Mesenchymal stem cell (in vitro differentiated cells and primary cell): ENCODE measurements around the gene DIP2C.

Experiments
- DNase-seq: peaks from one replicate; pipeline ENCODE4 v3.0.0-alpha.2; 2013
- H2AFZ ChIP-seq: one replicate; pipeline ENCODE4 v1.6.1; 2013; ENCODE audit warnings: low read depth, mild to moderate bottlenecking, control low read depth, inconsistent platforms, low read length, moderate library complexity
- H2AK5ac ChIP-seq: 2 replicates; pipeline ENCODE4 v1.6.1; 2013; ENCODE audit warnings: low read length, moderate library complexity, mild to moderate bottlenecking, inconsistent platforms; ENCODE audit not compliant: severe bottlenecking
- H2BK120ac ChIP-seq: one replicate; pipeline ENCODE4 v1.6.1; 2013; ENCODE audit warnings: low read depth, mild to moderate bottlenecking, inconsistent platforms, low read length, moderate library complexity
- H2BK12ac ChIP-seq, 2 experiments: one replicate each; pipeline ENCODE4 v1.6.1; 2013; ENCODE audit warnings: inconsistent platforms in 2 of 2, low read length in 2 of 2, mild to moderate bottlenecking in 2 of 2, moderate library complexity in 2 of 2, control low read depth in 1 of 2
- H2BK15ac ChIP-seq: one replicate; pipeline ENCODE4 v1.6.1; 2013; ENCODE audit warnings: mild to moderate bottlenecking, low read depth, inconsistent platforms; ENCODE audit not compliant: poor library complexity, severe bottlenecking
- H2BK5ac ChIP-seq: 2 replicates; pipeline ENCODE4 v1.6.1; 2013; ENCODE audit warnings: low read depth, mild to moderate bottlenecking, low read length, control low read depth, inconsistent platforms; ENCODE audit not compliant: poor library complexity, severe bottlenecking
- H3K14ac ChIP-seq, 2 experiments: one replicate each; pipeline ENCODE4 v1.6.1; 2013; ENCODE audit warnings: inconsistent platforms in 2 of 2, low read length in 2 of 2, control low read depth in 1 of 2, mild to moderate bottlenecking in 1 of 2, moderate library complexity in 1 of 2
- H3K18ac ChIP-seq, 2 experiments: one replicate each; pipeline ENCODE4 v1.6.1; 2013; ENCODE audit warnings: inconsistent platforms in 2 of 2, low read length in 2 of 2, control low read depth in 1 of 2, low read depth in 1 of 2, mild to moderate bottlenecking in 1 of 2
- H3K23ac ChIP-seq, 2 experiments: one replicate each; pipeline ENCODE4 v1.6.1; 2013; ENCODE audit warnings: inconsistent platforms in 2 of 2, low read length in 2 of 2, mild to moderate bottlenecking in 2 of 2, moderate library complexity in 2 of 2, control low read depth in 1 of 2
- H3K27ac ChIP-seq: 2 replicates; pipeline ENCODE4 v1.5.1; 2013; ENCODE audit warnings: mild to moderate bottlenecking, moderate library complexity, low read length, control low read depth, inconsistent platforms; ENCODE audit not compliant: poor library complexity, severe bottlenecking
- H3K27me3 ChIP-seq, 2 experiments: 2 replicates each; pipeline versions ENCODE4 v1.6.1 to v1.7.0; 2013; ENCODE audit warnings: low read length in 2 of 2, mild to moderate bottlenecking in 2 of 2, moderate library complexity in 2 of 2, control low read depth in 1 of 2, inconsistent platforms in 1 of 2; ENCODE audit not compliant: control insufficient read depth in 1 of 2, insufficient read depth in 1 of 2
- H3K36me3 ChIP-seq, 2 experiments: 2 replicates each; pipeline versions ENCODE4 v1.6.1 to v1.7.0; 2013; ENCODE audit warnings: low read length in 2 of 2, control low read depth in 1 of 2, inconsistent platforms in 1 of 2, low read depth in 1 of 2, mild to moderate bottlenecking in 1 of 2; ENCODE audit not compliant: insufficient read depth in 2 of 2, control insufficient read depth in 1 of 2
- H3K4ac ChIP-seq, 2 experiments: one replicate each; pipeline ENCODE4 v1.6.1; 2013; ENCODE audit warnings: inconsistent platforms in 2 of 2, low read length in 2 of 2, mild to moderate bottlenecking in 2 of 2, moderate library complexity in 2 of 2, control low read depth in 1 of 2, low read depth in 1 of 2
- H3K4me1 ChIP-seq: 2 replicates; pipeline ENCODE4 v1.6.1; 2013; ENCODE audit warnings: low read depth, low read length, control low read depth; ENCODE audit not compliant: control insufficient read depth, insufficient read depth
- H3K4me2 ChIP-seq: 2 replicates; pipeline ENCODE4 v1.6.1; 2013; ENCODE audit warnings: low read length, mild to moderate bottlenecking, inconsistent platforms; ENCODE audit not compliant: poor library complexity, severe bottlenecking
- H3K4me3 ChIP-seq, 2 experiments: 2 replicates each; pipeline versions ENCODE4 v1.5.1 to v1.7.0; 2013; ENCODE audit warnings: low read length in 2 of 2, mild to moderate bottlenecking in 2 of 2, control low read depth in 1 of 2, low read depth in 1 of 2; ENCODE audit not compliant: insufficient read depth in 1 of 2
- H3K79me1 ChIP-seq: replicated peaks from 2 replicates; pipeline ENCODE4 v1.6.1; 2013; ENCODE audit warnings: mild to moderate bottlenecking, control low read depth, low read length, inconsistent platforms; ENCODE audit not compliant: poor library complexity, severe bottlenecking
- H3K9ac ChIP-seq: 2 replicates; pipeline ENCODE4 v1.7.0; 2013; ENCODE audit warnings: mild to moderate bottlenecking, low read length, moderate library complexity
- H3K9me3 ChIP-seq: 2 replicates; pipeline ENCODE4 v1.7.0; 2013; ENCODE audit warnings: mild to moderate bottlenecking, low read length; ENCODE audit not compliant: control insufficient read depth
- H4K8ac ChIP-seq: one replicate; pipeline ENCODE4 v1.6.1; 2013; ENCODE audit warnings: inconsistent platforms, mild to moderate bottlenecking, low read length, moderate library complexity
- H4K91ac ChIP-seq: one replicate; pipeline ENCODE4 v1.6.1; 2013; ENCODE audit warnings: mild to moderate bottlenecking, low read length, inconsistent platforms
- WGBS: methylation state at CpG from one replicate; pipeline ENCODE4 v1.1.7; 2013; ENCODE audit warnings: mixed read lengths; 5-methylcytosine and 5-hydroxymethylcytosine counted together

DIP2C gene

DNA sequence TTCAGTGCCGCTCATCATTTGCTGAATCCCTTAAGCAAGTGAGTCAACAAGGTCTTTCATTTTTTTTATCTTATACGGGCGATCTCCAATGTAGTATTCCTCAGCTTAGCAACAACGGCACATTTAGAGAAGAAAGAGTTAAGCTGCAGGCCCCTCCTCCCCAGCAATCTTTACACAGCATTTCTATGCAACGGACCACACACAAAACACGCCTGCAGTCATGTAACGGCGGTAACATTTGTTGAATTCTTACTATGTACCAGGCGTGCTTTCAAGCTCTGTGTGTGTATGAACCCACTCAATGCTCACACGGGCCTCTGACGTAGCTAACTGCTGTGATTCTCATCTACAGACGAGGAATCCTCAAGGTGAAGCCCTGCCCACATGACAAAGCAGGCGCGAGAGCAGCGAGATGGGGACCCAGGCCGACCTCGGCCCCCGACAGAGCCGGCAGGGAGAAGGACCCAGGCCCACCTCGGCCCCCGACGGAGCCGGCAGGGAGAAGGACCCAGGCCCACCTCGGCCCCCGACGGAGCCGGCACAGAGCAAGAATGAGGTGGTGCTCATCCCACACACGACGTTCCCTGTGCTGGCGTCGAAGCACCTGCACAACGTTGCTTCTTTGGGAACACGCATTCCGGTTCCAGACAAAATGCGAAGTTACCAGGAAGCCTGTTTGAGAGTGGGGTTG lies 313.5 kb downstream of the DIP2C start:
- no peak overlapping the region for H3K4ac ChIP-seq
- H3K79me1 ChIP-seq: peaks cover 13% of the 10 kb centered on the region
- no peak overlapping the region for H3K4me2 ChIP-seq
- H2BK5ac ChIP-seq: no peak overlapping the region
- H4K8ac ChIP-seq: no peak overlapping the region
- no peak overlapping the region for H3K23ac ChIP-seq
- 94% methylated on average over 35 of the region's 35 CpGs for WGBS
- H2BK15ac ChIP-seq: no peak overlapping the region
- H3K27me3 ChIP-seq: no peaks in the 10 kb centered on the region
- H2AK5ac ChIP-seq: peak overlapping the region; percentile 23
- no peak overlapping the region for H3K18ac ChIP-seq
- no peak overlapping the region for H4K91ac ChIP-seq
- no peak overlapping the region for H3K4me3 ChIP-seq
- no peak overlapping the region for H2BK120ac ChIP-seq
- no peak overlapping the region for H3K27ac ChIP-seq
- H3K9ac ChIP-seq: no peak overlapping the region
- no peak overlapping the region for H2BK12ac ChIP-seq
- no peak for DNase-seq
- no peaks in the 10 kb centered on the region for H3K9me3 ChIP-seq
- no peak overlapping the region for H2AFZ ChIP-seq
- H3K14ac ChIP-seq: no peak overlapping the region
- H3K36me3 ChIP-seq: peaks cover 30 to 57% of the 10 kb centered on the region in 2 experiments
- peaks cover 15% of the 10 kb centered on the region for H3K4me1 ChIP-seq

DNA sequence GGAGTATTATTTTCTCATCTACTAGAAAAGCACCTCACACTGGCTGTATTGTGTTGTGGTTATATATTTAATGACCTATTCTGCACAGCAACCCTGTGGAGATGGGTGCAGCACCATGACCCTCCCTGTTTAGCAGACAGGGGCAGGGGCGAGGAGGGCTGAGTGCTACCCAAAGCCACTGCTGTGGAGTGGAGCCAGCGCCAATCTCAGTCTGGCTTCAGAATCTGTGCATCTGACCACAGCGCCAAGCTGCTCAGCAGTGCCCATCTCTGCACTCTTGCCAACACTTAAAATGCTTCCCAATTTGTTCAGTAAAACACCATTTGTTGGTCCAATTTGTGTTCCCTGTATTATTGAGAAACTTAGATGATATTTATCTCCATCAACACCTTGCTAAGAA lies 315.1 kb downstream of the DIP2C start:
- Histone ChIP-seq H3K4ac (no peak overlapping the region), H3K9ac (no peak overlapping the region), H3K18ac (peak overlapping the region in 1 of 2 experiments; percentile 56), H3K27ac (peak overlapping the region; percentile 45), H2BK5ac (peak overlapping the region; percentile 59), H2AK5ac (peak overlapping the region; percentile 84), H3K9me3 (no peaks in the 10 kb centered on the region), H4K8ac (no peak overlapping the region), H2BK12ac (peak overlapping the region in 1 of 2 experiments; percentile 45), H3K23ac (no peak overlapping the region), H2AFZ (no peak overlapping the region), H3K79me1 (peaks cover 13% of the 10 kb centered on the region), H3K14ac (no peak overlapping the region), H3K4me3 (no peak overlapping the region), H3K36me3 (peaks cover 25 to 42% of the 10 kb centered on the region in 2 experiments), H3K27me3 (no peaks in the 10 kb centered on the region), H3K4me1 (peaks cover 26% of the 10 kb centered on the region), H2BK120ac (no peak overlapping the region), H2BK15ac (no peak overlapping the region), H3K4me2 (no peak overlapping the region), H4K91ac (no peak overlapping the region)
- DNase-seq: no peak
- 90% methylated on average over 3 of the region's 3 CpGs for WGBS

- no peak overlapping the region for H3K4ac ChIP-seq
- no peak overlapping the region for H4K8ac ChIP-seq
- peak overlapping the region; percentile 71 for H2BK5ac ChIP-seq
- no peaks in the 10 kb centered on the region for H3K27me3 ChIP-seq
- peaks cover 13% of the 10 kb centered on the region for H3K79me1 ChIP-seq
- no peak overlapping the region for H3K23ac ChIP-seq
- peak overlapping the region; percentile 76 for H2AK5ac ChIP-seq
- peak overlapping the region; percentile 90 for H3K27ac ChIP-seq
- H2BK12ac ChIP-seq: no peak overlapping the region
- peak; percentile 79 for DNase-seq
- peaks cover 26 to 45% of the 10 kb centered on the region in 2 experiments for H3K36me3 ChIP-seq
- peaks cover 32% of the 10 kb centered on the region for H3K4me1 ChIP-seq
- 63% methylated on average over 8 of the region's 8 CpGs for WGBS
- H3K14ac ChIP-seq: no peak overlapping the region
- H3K4me3 ChIP-seq: no peak overlapping the region
- H3K4me2 ChIP-seq: no peak overlapping the region
- no peak overlapping the region for H2BK120ac ChIP-seq
- peak overlapping the region; percentile 39 for H3K9ac ChIP-seq
- H2AFZ ChIP-seq: no peak overlapping the region
- H4K91ac ChIP-seq: no peak overlapping the region
- no peak overlapping the region for H3K18ac ChIP-seq
- H3K9me3 ChIP-seq: no peaks in the 10 kb centered on the region
- peak overlapping the region; percentile 26 for H2BK15ac ChIP-seq
These were observed 315.8 kb downstream of the DIP2C start for GRCh38 chr10:373526-374309.

DNA sequence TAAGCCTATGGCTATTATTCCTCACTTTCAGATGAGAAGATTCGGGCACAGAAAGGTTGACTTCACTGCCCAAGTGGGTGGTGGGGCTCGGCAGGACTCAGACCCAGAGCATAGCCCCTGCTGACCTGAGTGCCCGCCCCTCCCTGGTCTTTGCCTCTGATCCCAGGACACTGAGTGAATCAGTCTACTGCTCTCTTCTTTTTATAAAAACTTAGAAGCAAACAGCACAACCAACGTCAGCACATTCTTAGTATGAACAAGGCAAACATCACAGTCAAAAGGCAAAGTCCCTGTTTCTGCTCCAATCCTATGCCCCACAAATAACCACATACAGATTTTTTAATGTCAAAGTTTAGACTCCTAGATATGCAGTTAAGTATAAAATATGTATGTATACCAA lies 316.5 kb downstream of the DIP2C start:
- Histone ChIP-seq H2AK5ac (peak overlapping the region; percentile 32), H3K27ac (peak overlapping the region; percentile 83), H3K9ac (peak overlapping the region; percentile 39), H3K4me2 (no peak overlapping the region), H3K79me1 (peaks cover 13% of the 10 kb centered on the region), H3K18ac (peak overlapping the region in 1 of 2 experiments; percentile 38), H4K8ac (no peak overlapping the region), H3K14ac (no peak overlapping the region), H2AFZ (no peak overlapping the region), H3K27me3 (no peaks in the 10 kb centered on the region), H2BK5ac (no peak overlapping the region), H3K36me3 (peaks cover 33 to 45% of the 10 kb centered on the region in 2 experiments), H3K4ac (no peak overlapping the region), H3K9me3 (no peaks in the 10 kb centered on the region), H2BK12ac (no peak overlapping the region), H4K91ac (no peak overlapping the region), H2BK15ac (no peak overlapping the region), H2BK120ac (no peak overlapping the region), H3K4me1 (peaks cover 38% of the 10 kb centered on the region), H3K23ac (no peak overlapping the region), H3K4me3 (no peak overlapping the region)
- DNase-seq: peak; percentile 41
- WGBS: 80% methylated on average over 4 of the region's 4 CpGs
